KOPT-K1 (cell line): Measurements from ENCODE around the gene DIAPH1.

ENCODE experiments used
- H3K27ac ChIP-seq: fragments of 200-600 bp; sonication (generic); 2 replicates; pipeline ENCODE4 v1.5.1; 2016; ENCODE audit warnings: antibody characterized with exemption, mild to moderate bottlenecking, low read depth, low read length; ENCODE audit not compliant: poor library complexity, severe bottlenecking
- H3K36me3 ChIP-seq: fragments of 200-600 bp; sonication (generic); 2 replicates; pipeline ENCODE4 v1.5.1; 2017; ENCODE audit warnings: antibody characterized with exemption, mild to moderate bottlenecking, low read length, moderate library complexity; ENCODE audit not compliant: insufficient read depth
- H3K9me3 ChIP-seq: fragments of 200-600 bp; sonication (generic); 2 replicates; pipeline ENCODE4 v1.5.1; 2017; ENCODE audit warnings: antibody characterized with exemption, low read length, mild to moderate bottlenecking; ENCODE audit not compliant: insufficient read depth, poor library complexity, severe bottlenecking

Gene DIAPH1

GRCh38 chr5:141649056-141649688, 30.4 kb upstream of the DIAPH1 start:
- H3K9me3 ChIP-seq, result no peaks in the 10 kb centered on the region
- no peaks in the 10 kb centered on the region for H3K36me3 ChIP-seq
- H3K27ac ChIP-seq, result no peak overlapping the region

GRCh38 chr5:141647851-141648250, 29.1 kb upstream of the DIAPH1 start:
- Histone ChIP-seq H3K36me3 (no peaks in the 10 kb centered on the region), H3K27ac (no peak overlapping the region), H3K9me3 (no peaks in the 10 kb centered on the region)

- Histone ChIP-seq H3K36me3 (no peaks in the 10 kb centered on the region), H3K9me3 (no peaks in the 10 kb centered on the region), H3K27ac (no peak overlapping the region)
Measured at GRCh38 chr5:141647242-141647641, 28.4 kb upstream of the DIAPH1 start.

GRCh38 chr5:141646026-141646425, 27.2 kb upstream of the DIAPH1 start:
- Histone ChIP-seq H3K27ac (no peak overlapping the region), H3K9me3 (no peaks in the 10 kb centered on the region), H3K36me3 (no peaks in the 10 kb centered on the region)

- H3K36me3 ChIP-seq, result no peaks in the 10 kb centered on the region
- H3K27ac ChIP-seq, result no peak overlapping the region
- H3K9me3 ChIP-seq, result no peaks in the 10 kb centered on the region
Measured at GRCh38 chr5:141641634-141642267, 23.0 kb upstream of the DIAPH1 start.

- no peaks in the 10 kb centered on the region for H3K36me3 ChIP-seq
- no peaks in the 10 kb centered on the region for H3K9me3 ChIP-seq
- no peak overlapping the region for H3K27ac ChIP-seq
Measured at GRCh38 chr5:141640698-141641097, 21.9 kb upstream of the DIAPH1 start.

GRCh38 chr5:141640051-141640415, 21.2 kb upstream of the DIAPH1 start:
- no peak overlapping the region for H3K27ac ChIP-seq
- H3K36me3 ChIP-seq, result no peaks in the 10 kb centered on the region

GRCh38 chr5:141639357-141640050, 20.7 kb upstream of the DIAPH1 start:
- H3K36me3 ChIP-seq, result no peaks in the 10 kb centered on the region
- H3K27ac ChIP-seq, result no peak overlapping the region

More at GRCh38 chr5:141640051-141640415, 21.2 kb upstream of the DIAPH1 start:
- no peaks in the 10 kb centered on the region for H3K9me3 ChIP-seq

GRCh38 chr5:141638771-141639170, 20.0 kb upstream of the DIAPH1 start:
- Histone ChIP-seq H3K27ac (no peak overlapping the region), H3K36me3 (peaks cover 7% of the 10 kb centered on the region; the same call in 1 of the 2 replicates), H3K9me3 (no peaks in the 10 kb centered on the region)

More at GRCh38 chr5:141639357-141640050, 20.7 kb upstream of the DIAPH1 start:
- H3K9me3 ChIP-seq, result no peaks in the 10 kb centered on the region

- H3K27ac ChIP-seq, result no peak overlapping the region
- H3K36me3 ChIP-seq, result peaks cover 13% of the 10 kb centered on the region; the same call in 1 of the 2 replicates
- H3K9me3 ChIP-seq, result no peaks in the 10 kb centered on the region
Measured at GRCh38 chr5:141637767-141638419, 19.1 kb upstream of the DIAPH1 start.

- Histone ChIP-seq H3K27ac (peak overlapping the region; percentile 69), H3K9me3 (no peaks in the 10 kb centered on the region), H3K36me3 (peaks cover 19% of the 10 kb centered on the region)
Measured at GRCh38 chr5:141637123-141637766, 18.4 kb upstream of the DIAPH1 start.

- Histone ChIP-seq H3K27ac (peak within 1 kb of the TSS; percentile 69), H3K9me3 (no peaks in the 10 kb centered on the region), H3K36me3 (peaks cover 24% of the 10 kb centered on the region)
Measured at GRCh38 chr5:141636413-141637122, 17.8 kb upstream of the DIAPH1 start, which contains the start of the genes HDAC3 and RELL2. TSS of gene HDAC3 (minus strand) at chr5:141636849. CDS start at chr5:141636790, 59 bp downstream. TSS of gene RELL2 (plus strand) at chr5:141636997. CDS start at chr5:141638226, 1,229 bp downstream.

GRCh38 chr5:141636106-141636412, 17.3 kb upstream of the DIAPH1 start:
- H3K36me3 ChIP-seq, result peaks cover 29% of the 10 kb centered on the region
- H3K9me3 ChIP-seq, result no peaks in the 10 kb centered on the region
- peak overlapping the region; percentile 69 for H3K27ac ChIP-seq

GRCh38 chr5:141635646-141636045, 16.8 kb upstream of the DIAPH1 start:
- Histone ChIP-seq H3K9me3 (no peaks in the 10 kb centered on the region), H3K27ac (peak overlapping the region; percentile 69), H3K36me3 (peaks cover 33% of the 10 kb centered on the region)
